Psoas muscle (tissue), 8 donors: Measurements from ENCODE around the gene PGC. TPM values are rescaled to one million over a fixed set of nuclear protein-coding genes. Genes with fewer than 3 reads are reported as not detected.

Experiments
- ATAC-seq, 4 donors: fragments of 200-7000 bp; cut with Tn5 transposase; one replicate each; pipeline ENCODE4 v1.9.1; 2020; ENCODE audit warnings: moderate library complexity in 3 of 4, mild to moderate bottlenecking in 2 of 4
- DNase-seq, 2 donors: peaks; one replicate each; pipeline ENCODE4 v3.0.0-alpha.2; 2020
- H3K27ac ChIP-seq: fragments of 200-600 bp; one replicate; pipeline ENCODE4 v1.8.0; 2022
- H3K27me3 ChIP-seq, 3 donors: fragments of 200-600 bp in 1 of 3; one replicate each; pipeline versions ENCODE4 v1.6.1 to v1.8.0; 2013 to 2022; ENCODE audit warnings: low read length in 2 of 3, mild to moderate bottlenecking in 2 of 3, moderate library complexity in 1 of 3; ENCODE audit not compliant: insufficient read depth in 3 of 3
- H3K36me3 ChIP-seq, 2 donors: fragments of 200-600 bp in 1 of 2; one replicate each; pipeline versions ENCODE4 v1.6.1 to v1.8.0; 2013 to 2022; ENCODE audit warnings: low read depth in 1 of 2, mild to moderate bottlenecking in 1 of 2, moderate library complexity in 1 of 2; ENCODE audit not compliant: insufficient read depth in 1 of 2
- H3K4me1 ChIP-seq: fragments of 200-600 bp; one replicate; pipeline ENCODE4 v1.8.0; 2022
- H3K4me3 ChIP-seq: fragments of 200-600 bp; one replicate; pipeline ENCODE4 v1.8.0; 2022; ENCODE audit warnings: mild to moderate bottlenecking
- H3K9me3 ChIP-seq: fragments of 200-600 bp; one replicate; pipeline ENCODE4 v1.8.0; 2022
- WGBS, 3 donors: extraction: QIAGEN DNeasy Blood & Tissue Kit; methylation state at CpG; one replicate each; pipeline versions ENCODE4 v1.1.6 to v1.1.7; 2013; 5-methylcytosine and 5-hydroxymethylcytosine counted together
- intact Hi-C, 2 donors: fragments of 100-400 bp; cut with DNase I; formaldehyde crosslinking; loops; one replicate each; pipeline versions ENCODE4 v1.11.0 to v1.14.2; 2022
- polyA plus RNA-seq, 3 donors: library from polyadenylated mRNA; stranded (reverse); fragments of 200-250 nt; gene quantifications; one replicate each; pipeline ENCODE4 v1.2.3, GENCODE V29; 2013
- total RNA-seq, 4 donors: library from RNA; stranded (reverse); fragmentation: NEBNext Ultra II Directional in 2 of 4; extraction: Animal tissue kit (Norgen Biotek cat#: 25700) in 2 of 4; gene quantifications; one replicate each; pipeline versions ENCODE4 v1.2.1 to v1.2.4, GENCODE V29; 2021 to 2023
- TF ChIP-seq, protein P1 (sequence below): fragments of 200-600 bp; IDR thresholded peaks from one replicate; pipeline ENCODE4 v1.8.0; 2022; ENCODE audit warnings: antibody characterized with exemption
- donor health status: healthy with polysubstance abuse.
- donor health status: DM: no; HTN: no; CAD: no; lungs with moderate emphysema.
- donor health status: Bipolar disorder and iron deficiency.
- donor health status: healthy.
- donor health status: DM: yes; HTN: yes; CAD: no.
- donor health status: DM: no; HTN: no; CAD: no.
- donor health status: DM: no; HTN: no; CAD: no.
- donor health status: DM: yes; HTN: yes; CAD: no.

Gene PGC
- total and polyA plus RNA-seq, 7 donors: 0.48 to 1.0 TPM; not detected in 5

DNA sequence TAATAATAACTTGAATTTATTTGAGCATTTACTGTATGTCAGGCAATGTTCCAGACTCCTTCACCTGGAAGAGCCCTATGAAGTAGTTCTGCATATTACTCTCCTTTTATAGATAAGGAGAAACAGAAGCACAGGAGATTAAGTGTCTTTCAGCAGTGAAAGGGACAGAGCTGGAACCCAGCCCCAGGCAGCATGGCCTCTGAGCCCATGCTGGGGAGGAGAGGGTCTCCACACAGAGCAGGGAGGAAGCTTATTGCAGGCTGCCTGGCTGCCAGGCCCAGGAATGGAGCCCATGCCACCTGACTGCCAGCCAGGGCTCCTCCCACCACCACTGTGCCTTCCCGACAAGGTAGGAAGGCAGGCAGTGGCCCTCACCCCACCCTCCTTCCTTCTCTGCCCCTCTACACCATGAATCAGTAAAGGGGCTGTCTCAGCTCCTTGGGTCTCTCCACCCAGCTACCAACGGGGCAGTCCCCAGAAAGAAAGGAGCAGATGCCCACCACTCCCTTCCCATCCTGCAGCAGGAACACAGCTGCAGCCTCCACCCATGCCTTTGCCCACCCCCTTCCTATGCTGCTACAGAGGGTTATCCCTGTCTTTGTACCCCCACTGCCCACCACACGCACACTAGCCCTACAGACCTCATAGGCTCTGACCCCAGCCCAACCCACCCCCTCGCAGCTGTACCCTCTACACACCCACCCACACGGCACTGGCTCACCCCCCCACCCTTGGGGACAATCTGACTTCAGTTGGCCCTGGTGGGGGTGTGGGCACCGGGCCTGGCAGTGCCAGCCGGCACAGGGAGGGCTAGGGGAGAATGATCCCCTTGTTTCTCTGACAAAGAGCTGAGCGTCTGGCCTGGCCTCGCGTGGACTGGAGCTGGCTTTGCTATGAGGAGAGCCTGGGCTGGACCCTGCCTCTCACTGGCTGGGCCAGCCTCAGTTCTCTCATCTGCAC lies 53.6 kb downstream of the PGC start:
- no peaks in the 10 kb centered on the region for H3K27me3 ChIP-seq
- intact Hi-C loops: no loop called here
- no peak overlapping the region for H3K27ac ChIP-seq
- 36 to 64% (median 48%) methylated on average over 9 to 10 of the region's 10 CpGs for WGBS, 3 donors
- H3K4me1 ChIP-seq: peaks cover 64% of the 10 kb centered on the region
- TF ChIP-seq, protein P1, sequence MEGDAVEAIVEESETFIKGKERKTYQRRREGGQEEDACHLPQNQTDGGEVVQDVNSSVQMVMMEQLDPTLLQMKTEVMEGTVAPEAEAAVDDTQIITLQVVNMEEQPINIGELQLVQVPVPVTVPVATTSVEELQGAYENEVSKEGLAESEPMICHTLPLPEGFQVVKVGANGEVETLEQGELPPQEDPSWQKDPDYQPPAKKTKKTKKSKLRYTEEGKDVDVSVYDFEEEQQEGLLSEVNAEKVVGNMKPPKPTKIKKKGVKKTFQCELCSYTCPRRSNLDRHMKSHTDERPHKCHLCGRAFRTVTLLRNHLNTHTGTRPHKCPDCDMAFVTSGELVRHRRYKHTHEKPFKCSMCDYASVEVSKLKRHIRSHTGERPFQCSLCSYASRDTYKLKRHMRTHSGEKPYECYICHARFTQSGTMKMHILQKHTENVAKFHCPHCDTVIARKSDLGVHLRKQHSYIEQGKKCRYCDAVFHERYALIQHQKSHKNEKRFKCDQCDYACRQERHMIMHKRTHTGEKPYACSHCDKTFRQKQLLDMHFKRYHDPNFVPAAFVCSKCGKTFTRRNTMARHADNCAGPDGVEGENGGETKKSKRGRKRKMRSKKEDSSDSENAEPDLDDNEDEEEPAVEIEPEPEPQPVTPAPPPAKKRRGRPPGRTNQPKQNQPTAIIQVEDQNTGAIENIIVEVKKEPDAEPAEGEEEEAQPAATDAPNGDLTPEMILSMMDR: no peak
- H3K4me3 ChIP-seq: no peak overlapping the region
- H3K9me3 ChIP-seq: no peaks in the 10 kb centered on the region
- peak in 2 of 4 donors; percentile 15 to 38 for ATAC-seq
- DNase-seq: no peak
- H3K36me3 ChIP-seq: peaks cover 0 to 17% of the 10 kb centered on the region in 2 donors

GRCh38 chr6:41692730-41693129 lies 54.5 kb downstream of the PGC start:
- Histone ChIP-seq H3K4me3 (no peak overlapping the region), H3K27ac (no peak overlapping the region), H3K4me1 (peaks cover 60% of the 10 kb centered on the region), H3K27me3 (no peaks in the 10 kb centered on the region), H3K36me3 (peaks cover 0 to 25% of the 10 kb centered on the region in 2 donors), H3K9me3 (no peaks in the 10 kb centered on the region)
- DNase-seq (no peak), ATAC-seq (no peak)
- TF ChIP-seq, protein P1: no peak
- intact Hi-C loops: no loop called here
- WGBS, 3 donors: 94 to 98% (median 96%) methylated on average over 2 of the region's 2 CpGs

- Histone ChIP-seq H3K4me1 (peaks cover 56% of the 10 kb centered on the region), H3K36me3 (peaks cover 0 to 31% of the 10 kb centered on the region in 2 donors), H3K27me3 (no peaks in the 10 kb centered on the region), H3K27ac (no peak overlapping the region), H3K4me3 (no peak overlapping the region), H3K9me3 (no peaks in the 10 kb centered on the region)
- DNase-seq (no peak), ATAC-seq (no peak)
- intact Hi-C loops: no loop called here
- TF ChIP-seq, protein P1: no peak
Observed at GRCh38 chr6:41692080-41692675, 55.0 kb downstream of the PGC start.

DNA sequence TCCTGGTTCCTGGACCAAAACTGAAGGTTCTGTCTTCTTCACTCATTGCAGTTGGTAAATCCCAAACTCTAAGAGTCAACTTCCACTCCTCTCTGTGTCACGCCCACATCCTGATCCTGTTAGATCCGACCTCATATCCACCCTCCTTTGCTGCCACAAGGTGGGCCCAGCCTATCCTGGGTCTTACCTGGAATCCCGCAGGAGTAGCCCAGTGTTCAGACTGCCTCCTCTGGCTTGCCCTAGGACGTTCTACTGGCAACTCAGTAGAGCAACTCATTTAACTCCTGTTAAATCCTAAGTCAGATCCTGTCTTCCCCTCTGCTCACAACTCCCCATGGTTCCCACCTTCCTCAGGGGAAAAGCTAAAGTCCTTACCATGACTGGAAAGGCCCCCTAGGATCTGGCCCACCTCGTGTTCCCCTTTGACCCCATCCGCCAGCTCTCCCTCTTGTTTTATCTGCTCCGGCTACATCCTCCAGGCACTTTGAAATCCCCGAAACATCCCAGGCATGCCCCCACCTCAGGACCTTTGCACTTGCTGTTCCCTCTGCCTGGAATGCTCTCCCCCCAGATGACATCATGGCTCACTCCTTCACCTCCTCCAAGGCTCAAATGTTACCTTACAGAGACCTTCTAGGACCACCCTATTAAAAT lies 55.6 kb downstream of the PGC start:
- DNase-seq (no peak), ATAC-seq (no peak)
- no peaks in the 10 kb centered on the region for H3K27me3 ChIP-seq
- no peak overlapping the region for H3K4me3 ChIP-seq
- peaks cover 0 to 37% of the 10 kb centered on the region in 2 donors for H3K36me3 ChIP-seq
- peaks cover 51% of the 10 kb centered on the region for H3K4me1 ChIP-seq
- intact Hi-C loops: no loop called here
- TF ChIP-seq, protein P1: no peak
- no peak overlapping the region for H3K27ac ChIP-seq
- WGBS, 3 donors: 86 to 87% (median 87%) methylated on average over 8 of the region's 8 CpGs
- no peaks in the 10 kb centered on the region for H3K9me3 ChIP-seq
